G401.6 (cell line): ENCODE results near the gene SNAI1.

Source experiments
- FAIRE-seq: peaks from 2 replicates; lab custom pipeline; 2012; peaks lifted over from hg19 to GRCh38; lab: Jason Lieb, UNC

Gene SNAI1

DNA sequence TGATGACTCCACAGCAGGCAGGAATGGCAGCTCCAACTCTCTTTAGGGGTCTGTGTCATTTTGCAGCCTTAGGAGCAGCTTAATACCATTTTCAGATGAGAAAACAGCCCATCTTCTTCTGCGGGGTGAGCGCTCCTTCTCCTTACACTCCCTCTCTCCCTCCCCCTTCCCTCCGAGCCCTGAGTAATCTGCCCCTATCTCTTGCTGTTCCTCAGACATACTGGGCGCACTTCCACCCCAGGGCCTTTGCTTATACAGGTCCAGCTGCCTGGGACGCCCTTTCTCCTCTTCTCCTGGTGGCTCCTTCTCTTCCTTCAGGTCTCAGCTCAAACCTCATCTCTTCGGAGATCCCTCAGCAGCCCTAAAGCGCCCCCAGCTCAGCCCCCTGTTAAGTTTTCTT lies 54.8 kb downstream of the SNAI1 start:
- no peak for FAIRE-seq

GRCh38 chr20:50038169-50038568 lies 55.4 kb downstream of the SNAI1 start:
- no peak for FAIRE-seq
